ENCODE results near the gene CNOT6. TPM values are rescaled to one million over a fixed set of nuclear protein-coding genes. Genes with fewer than 3 reads are reported as not detected.
A peak's percentile ranks its signal among the peaks of the same experiment; 100 is the strongest.

The CNOT6 gene
- total RNA-seq, 1 experiment from 2014 or later = 32.8 TPM

DNA sequence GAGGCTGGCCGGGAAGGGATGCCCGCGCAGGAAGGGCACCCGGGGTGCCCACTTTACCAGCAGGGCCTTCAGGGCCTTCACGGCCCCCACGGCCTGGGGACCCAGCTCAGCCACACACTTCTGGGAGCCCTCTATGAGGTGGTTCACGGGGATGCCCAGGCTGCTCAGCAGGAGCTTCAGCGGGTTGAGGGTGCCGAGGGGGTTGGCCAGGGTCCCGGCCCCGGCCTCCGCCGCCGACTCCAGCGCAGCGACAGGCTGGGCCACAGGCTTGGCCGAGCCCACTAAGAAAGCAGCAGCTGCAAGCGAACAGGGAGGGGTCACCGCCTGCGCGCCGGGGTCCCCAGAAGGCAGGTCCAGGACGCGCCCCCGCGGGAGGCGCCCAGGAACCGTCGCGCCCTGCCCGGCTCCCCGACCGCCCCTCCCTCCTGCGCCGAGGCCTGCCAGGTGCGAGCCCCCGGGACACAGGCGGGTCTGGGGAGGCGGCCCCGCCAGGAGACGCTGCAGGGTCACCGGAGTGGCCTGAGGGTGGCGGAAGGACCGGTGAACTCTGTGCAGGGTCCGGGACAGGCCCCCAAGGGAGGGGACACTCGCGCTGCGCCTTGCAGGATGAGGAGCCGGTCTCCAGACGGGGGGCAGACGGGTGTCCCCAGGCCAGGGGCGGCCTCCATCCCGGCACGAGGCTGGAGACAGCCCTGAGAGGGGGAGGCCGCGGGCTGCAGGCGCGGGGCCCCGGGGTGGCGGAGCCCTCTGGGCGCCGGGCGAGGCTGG, 96.5 kb downstream of the CNOT6 start:
- Histone ChIP-seq H3K27me3 (ENCODE audit: control insufficient read depth, insufficient read depth, low read length) (peaks cover 2% of the 10 kb centered on the region), H3K4me1 (ENCODE audit: control insufficient read depth, insufficient read depth, low read length) (no peaks in the 10 kb centered on the region), H3K4me3 (ENCODE audit: low read depth in 2 of 2, low read length in 2 of 2) (peak overlapping the region in 1 of 2 experiments; percentile 9; a peak in 1 of 4 replicates), H3K9me3 (ENCODE audit: control insufficient read depth, insufficient read depth, low read depth, low read length) (no peaks in the 10 kb centered on the region), H3K36me3 (ENCODE audit: control insufficient read depth, insufficient read depth, low read length) (no peaks in the 10 kb centered on the region), H3K27ac (ENCODE audit: low read length) (no peak overlapping the region)
- ATAC-seq (no peak), DNase-seq (ENCODE audit: low read depth, low spot score) (no peak)
- in situ Hi-C loops (cut with HindIII; ENCODE audit: low pct_unique_long_range_greater_than_20kb, low sequenced_read_pairs) = no loop called here
- ChIA-PET CTCF (no interaction called here), POLR2A (no interaction called here)
- TF ChIP-seq, protein P1, sequence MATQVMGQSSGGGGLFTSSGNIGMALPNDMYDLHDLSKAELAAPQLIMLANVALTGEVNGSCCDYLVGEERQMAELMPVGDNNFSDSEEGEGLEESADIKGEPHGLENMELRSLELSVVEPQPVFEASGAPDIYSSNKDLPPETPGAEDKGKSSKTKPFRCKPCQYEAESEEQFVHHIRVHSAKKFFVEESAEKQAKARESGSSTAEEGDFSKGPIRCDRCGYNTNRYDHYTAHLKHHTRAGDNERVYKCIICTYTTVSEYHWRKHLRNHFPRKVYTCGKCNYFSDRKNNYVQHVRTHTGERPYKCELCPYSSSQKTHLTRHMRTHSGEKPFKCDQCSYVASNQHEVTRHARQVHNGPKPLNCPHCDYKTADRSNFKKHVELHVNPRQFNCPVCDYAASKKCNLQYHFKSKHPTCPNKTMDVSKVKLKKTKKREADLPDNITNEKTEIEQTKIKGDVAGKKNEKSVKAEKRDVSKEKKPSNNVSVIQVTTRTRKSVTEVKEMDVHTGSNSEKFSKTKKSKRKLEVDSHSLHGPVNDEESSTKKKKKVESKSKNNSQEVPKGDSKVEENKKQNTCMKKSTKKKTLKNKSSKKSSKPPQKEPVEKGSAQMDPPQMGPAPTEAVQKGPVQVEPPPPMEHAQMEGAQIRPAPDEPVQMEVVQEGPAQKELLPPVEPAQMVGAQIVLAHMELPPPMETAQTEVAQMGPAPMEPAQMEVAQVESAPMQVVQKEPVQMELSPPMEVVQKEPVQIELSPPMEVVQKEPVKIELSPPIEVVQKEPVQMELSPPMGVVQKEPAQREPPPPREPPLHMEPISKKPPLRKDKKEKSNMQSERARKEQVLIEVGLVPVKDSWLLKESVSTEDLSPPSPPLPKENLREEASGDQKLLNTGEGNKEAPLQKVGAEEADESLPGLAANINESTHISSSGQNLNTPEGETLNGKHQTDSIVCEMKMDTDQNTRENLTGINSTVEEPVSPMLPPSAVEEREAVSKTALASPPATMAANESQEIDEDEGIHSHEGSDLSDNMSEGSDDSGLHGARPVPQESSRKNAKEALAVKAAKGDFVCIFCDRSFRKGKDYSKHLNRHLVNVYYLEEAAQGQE (IDR thresholded peaks at IDR 0.05; ENCODE audit: insufficient read depth in 1 of 2, low read depth in 2 of 2, low read length in 1 of 2) = no peak
- no peak for TF ChIP-seq TCF7L2 (IDR thresholded peaks at IDR 0.05; ENCODE audit: low read depth, low read length)
- TF ChIP-seq, protein P2, sequence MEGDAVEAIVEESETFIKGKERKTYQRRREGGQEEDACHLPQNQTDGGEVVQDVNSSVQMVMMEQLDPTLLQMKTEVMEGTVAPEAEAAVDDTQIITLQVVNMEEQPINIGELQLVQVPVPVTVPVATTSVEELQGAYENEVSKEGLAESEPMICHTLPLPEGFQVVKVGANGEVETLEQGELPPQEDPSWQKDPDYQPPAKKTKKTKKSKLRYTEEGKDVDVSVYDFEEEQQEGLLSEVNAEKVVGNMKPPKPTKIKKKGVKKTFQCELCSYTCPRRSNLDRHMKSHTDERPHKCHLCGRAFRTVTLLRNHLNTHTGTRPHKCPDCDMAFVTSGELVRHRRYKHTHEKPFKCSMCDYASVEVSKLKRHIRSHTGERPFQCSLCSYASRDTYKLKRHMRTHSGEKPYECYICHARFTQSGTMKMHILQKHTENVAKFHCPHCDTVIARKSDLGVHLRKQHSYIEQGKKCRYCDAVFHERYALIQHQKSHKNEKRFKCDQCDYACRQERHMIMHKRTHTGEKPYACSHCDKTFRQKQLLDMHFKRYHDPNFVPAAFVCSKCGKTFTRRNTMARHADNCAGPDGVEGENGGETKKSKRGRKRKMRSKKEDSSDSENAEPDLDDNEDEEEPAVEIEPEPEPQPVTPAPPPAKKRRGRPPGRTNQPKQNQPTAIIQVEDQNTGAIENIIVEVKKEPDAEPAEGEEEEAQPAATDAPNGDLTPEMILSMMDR (IDR thresholded peaks at IDR 0.05) = no peak
- TF ChIP-seq POLR2AphosphoS5 (IDR thresholded peaks at IDR 0.05; ENCODE audit: low read depth, low read length) = no peak
- intact Hi-C loops (cut with micrococcal nuclease; ENCODE audit: unreplicated experiment) = no loop called here
- no TSS peak for BruUV-seq (replicated peaks)

DNA sequence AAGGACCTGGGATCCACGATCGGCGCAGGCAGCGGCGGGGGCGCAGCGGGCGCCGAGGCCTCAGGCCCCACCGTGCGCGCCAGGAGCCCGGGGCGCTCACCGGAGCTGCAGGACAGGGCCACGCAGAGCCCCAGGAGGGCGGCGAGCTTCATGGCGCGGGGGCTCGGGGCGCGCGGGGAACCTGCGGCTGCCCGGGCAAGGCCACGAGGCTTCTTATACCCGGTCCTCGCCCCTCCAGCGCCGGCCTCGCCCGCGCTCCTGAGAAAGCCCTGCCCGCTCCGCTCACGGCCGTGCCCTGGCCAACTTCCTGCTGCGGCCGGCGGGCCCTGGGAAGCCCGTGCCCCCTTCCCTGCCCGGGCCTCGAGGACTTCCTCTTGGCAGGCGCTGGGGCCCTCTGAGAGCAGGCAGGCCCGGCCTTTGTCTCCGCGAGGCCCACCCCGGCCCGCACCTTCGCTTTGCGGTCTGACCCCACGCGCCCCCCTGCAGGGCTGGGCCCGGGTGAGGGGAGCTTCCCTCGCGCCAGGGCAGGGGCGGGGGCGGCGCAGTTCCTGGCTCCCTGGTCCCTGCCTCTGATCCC, 97.2 kb downstream of the CNOT6 start, which contains the start of gene SCGB3A1:
TSS of gene SCGB3A1 (minus strand) at position 189 of the 577 bp plus-strand sequence. CDS start at position 152, 37 bp downstream.
- H3K36me3 ChIP-seq (ENCODE audit: control insufficient read depth, insufficient read depth, low read length) = no peaks in the 10 kb centered on the region
- no peaks in the 10 kb centered on the region for H3K9me3 ChIP-seq (ENCODE audit: control insufficient read depth, insufficient read depth, low read depth, low read length)
- H3K4me3 ChIP-seq (ENCODE audit: low read depth in 2 of 2, low read length in 2 of 2) = peak within 1 kb of the TSS in 1 of 2 experiments; percentile 9; a peak in 1 of 4 replicates
- POLR2A ChIA-PET = no interaction called here
- no peak within 1 kb of the TSS for H3K27ac ChIP-seq (ENCODE audit: low read length)
- H3K4me1 ChIP-seq (ENCODE audit: control insufficient read depth, insufficient read depth, low read length) = no peaks in the 10 kb centered on the region
- no peak for ATAC-seq
- TF ChIP-seq SIN3A (IDR thresholded peaks at IDR 0.05; ENCODE audit: borderline replicate concordance, insufficient read depth, low read depth, low read length) (no peak), POLR2AphosphoS5 (IDR thresholded peaks at IDR 0.05; ENCODE audit: low read depth, low read length) (no peak), TCF7L2 (IDR thresholded peaks at IDR 0.05; ENCODE audit: low read depth, low read length) (no peak)
- TF ChIP-seq, protein P1 (IDR thresholded peaks at IDR 0.05; ENCODE audit: insufficient read depth in 1 of 2, low read depth in 2 of 2, low read length in 1 of 2) = no peak
- TF ChIP-seq, protein P2 (IDR thresholded peaks at IDR 0.05) = no peak
- BruUV-seq (replicated peaks) = no TSS peak
- in situ Hi-C loops (cut with HindIII; ENCODE audit: low pct_unique_long_range_greater_than_20kb, low sequenced_read_pairs) = no loop called here
- intact Hi-C loops (cut with micrococcal nuclease; ENCODE audit: unreplicated experiment) = no loop called here
- CTCF ChIA-PET = no interaction called here
- no peak for DNase-seq (ENCODE audit: low read depth, low spot score)
- peaks cover 2% of the 10 kb centered on the region; the same call in 1 of the 2 replicates for H3K27me3 ChIP-seq (ENCODE audit: control insufficient read depth, insufficient read depth, low read length)
